ENCODE results near the gene ALDH1L1.

The ALDH1L1 gene

DNA sequence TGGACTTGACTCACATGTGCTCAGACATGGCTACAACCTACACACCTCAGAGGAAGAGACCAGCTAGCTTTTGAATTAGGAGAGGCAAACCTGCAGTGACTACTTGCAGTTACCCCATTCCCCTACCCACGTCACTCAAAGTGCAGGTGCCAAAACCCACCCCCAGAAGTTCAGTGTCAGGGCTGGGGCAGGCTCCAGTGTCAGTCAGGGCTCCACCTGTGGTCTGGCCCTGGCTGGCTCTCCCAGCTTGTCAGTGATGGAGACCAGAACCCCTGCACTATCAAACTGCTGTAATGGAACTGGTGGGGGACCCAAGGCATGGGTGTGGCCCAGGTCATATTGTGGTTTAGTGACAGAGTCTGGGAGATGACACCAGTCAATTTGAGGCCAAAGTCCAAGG, 63.9 kb downstream of the ALDH1L1 start:
- no peak overlapping the region for H3K27ac ChIP-seq
- TF ChIP-seq, protein P1, sequence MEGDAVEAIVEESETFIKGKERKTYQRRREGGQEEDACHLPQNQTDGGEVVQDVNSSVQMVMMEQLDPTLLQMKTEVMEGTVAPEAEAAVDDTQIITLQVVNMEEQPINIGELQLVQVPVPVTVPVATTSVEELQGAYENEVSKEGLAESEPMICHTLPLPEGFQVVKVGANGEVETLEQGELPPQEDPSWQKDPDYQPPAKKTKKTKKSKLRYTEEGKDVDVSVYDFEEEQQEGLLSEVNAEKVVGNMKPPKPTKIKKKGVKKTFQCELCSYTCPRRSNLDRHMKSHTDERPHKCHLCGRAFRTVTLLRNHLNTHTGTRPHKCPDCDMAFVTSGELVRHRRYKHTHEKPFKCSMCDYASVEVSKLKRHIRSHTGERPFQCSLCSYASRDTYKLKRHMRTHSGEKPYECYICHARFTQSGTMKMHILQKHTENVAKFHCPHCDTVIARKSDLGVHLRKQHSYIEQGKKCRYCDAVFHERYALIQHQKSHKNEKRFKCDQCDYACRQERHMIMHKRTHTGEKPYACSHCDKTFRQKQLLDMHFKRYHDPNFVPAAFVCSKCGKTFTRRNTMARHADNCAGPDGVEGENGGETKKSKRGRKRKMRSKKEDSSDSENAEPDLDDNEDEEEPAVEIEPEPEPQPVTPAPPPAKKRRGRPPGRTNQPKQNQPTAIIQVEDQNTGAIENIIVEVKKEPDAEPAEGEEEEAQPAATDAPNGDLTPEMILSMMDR (conservative IDR thresholded peaks at IDR 0.05), result no peak

DNA sequence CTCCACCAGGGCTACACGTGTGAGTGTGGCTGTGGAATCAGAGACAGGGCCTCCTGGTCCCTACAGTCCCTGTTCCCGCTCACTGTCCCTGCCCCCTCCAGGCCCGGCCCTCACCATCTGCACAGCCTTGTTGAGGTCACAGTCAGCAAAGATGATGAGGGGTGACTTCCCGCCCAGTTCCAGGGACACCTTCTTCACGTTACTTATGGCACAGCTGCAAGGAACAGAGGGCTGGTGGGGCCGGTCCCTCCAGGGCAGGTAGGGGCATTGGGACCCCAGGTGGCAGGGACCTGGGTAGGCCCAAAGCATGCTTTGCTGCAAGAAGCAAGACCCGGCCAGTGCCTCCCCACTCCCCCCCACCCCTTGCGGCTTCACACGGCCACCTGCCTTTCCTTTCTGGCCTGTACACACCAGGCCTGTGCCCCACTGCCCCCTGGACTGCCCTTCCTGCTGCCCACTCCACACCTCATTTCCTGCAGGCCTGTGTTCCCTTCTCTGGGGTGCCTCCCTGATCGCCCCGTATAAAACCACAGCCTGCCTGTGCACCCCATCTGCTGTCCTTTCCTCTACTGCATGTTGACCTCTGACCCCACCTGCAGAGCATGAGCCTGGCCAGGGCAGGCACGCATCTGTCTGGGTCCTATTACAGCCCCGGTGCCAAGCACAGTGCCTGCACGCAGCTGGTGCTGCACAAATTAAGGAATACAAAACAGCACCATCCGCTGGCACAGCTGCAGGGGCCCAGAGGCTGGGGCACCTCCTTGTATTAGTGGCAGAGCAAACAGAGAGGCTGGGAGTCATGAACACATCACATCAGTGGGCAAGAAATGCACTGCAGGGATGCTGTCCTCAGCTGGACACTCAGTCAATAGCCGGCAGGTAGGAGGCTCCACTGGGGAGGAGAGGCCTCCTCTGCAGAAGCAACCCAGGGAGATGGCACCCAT, 65.7 kb downstream of the ALDH1L1 start:
- TF ChIP-seq, protein P1 (conservative IDR thresholded peaks at IDR 0.05), result no peak
- no peak overlapping the region for H3K27ac ChIP-seq

DNA sequence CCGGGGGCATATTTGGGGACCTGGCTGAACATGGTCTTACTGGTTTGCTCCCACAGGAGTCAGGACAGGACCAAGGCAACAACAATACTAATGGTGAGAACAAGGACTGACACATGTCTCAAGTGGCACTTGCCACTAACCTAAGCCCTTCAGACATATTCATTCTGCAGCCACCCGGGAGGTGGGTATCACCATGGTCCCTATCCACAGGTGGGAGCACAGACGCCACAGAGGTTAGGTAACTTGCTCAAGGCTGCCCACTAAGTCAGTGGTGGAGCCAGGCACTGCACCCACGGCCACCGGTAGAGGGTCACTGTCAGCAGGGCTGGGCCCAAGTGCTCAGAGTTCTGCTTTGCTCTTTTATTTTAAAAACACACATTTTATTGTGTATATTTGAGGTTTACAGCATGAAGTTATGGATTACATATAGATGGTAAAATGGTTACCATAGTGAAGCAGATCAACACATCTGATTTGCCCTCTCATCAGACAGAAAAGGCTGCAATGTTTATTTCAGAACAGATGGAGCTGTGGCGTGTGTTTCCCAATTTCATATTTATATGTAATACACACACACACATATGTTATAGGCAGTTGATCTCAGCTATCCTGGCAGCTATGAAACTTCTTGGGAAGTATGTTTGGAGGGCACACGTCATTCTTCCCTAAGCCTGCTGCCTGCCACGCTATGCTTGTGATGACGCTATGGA, 66.5 kb downstream of the ALDH1L1 start:
- H3K27ac ChIP-seq, result no peak overlapping the region
- TF ChIP-seq, protein P1 (conservative IDR thresholded peaks at IDR 0.05), result peak; percentile 55

DNA sequence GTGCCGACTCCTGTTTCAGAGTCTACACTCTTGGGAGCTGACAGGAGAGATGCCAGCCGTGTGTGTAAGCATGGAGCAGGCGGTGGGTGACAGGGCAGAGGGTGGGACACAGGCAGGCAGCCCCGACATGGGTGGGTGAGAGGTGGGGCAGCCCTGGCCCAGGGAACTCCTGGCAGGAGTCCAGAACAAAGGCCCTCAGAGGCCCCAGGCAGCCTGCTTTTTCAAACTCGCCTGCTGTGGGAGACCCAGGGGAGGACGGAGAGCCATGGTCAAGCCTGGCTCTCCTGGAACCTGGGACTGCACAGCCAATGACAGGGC, 67.2 kb downstream of the ALDH1L1 start:
- H3K27ac ChIP-seq, result no peak overlapping the region
- TF ChIP-seq, protein P1 (conservative IDR thresholded peaks at IDR 0.05), result no peak

DNA sequence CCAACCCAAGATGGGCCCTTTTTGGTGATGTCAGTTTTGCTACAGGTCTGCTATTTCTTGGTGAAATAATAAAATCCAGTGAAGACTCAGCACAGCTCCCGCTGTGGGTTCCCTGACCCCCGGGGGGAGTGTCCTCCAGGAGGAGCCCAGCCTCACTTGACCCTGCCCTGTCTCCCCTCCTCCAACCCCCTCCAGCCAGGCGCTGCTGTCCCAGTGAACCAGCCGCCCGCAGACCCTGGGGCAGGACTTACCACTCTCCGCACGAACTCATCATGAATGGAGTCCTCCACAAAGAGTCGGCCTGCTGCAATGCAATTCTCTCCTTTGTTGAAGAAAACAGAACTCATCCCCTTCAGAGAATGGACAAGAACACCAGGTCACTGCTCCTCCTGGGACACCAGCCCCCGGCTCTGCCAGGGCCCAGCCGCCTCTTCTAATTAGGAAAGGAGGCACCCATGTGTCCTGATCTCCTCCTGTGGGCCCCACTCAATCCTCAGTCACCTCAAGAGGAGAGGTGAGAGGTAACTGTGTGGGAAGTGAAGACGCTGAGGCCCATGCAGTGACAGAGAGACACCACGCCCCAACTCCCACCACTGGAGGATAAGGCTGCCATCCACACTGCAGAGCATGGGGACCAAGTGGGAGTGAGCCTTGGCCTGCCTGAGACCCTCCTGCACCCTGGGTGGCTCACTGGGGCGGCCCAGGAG, 67.7 kb downstream of the ALDH1L1 start:
- no peak overlapping the region for H3K27ac ChIP-seq
- TF ChIP-seq, protein P1 (conservative IDR thresholded peaks at IDR 0.05), result no peak

DNA sequence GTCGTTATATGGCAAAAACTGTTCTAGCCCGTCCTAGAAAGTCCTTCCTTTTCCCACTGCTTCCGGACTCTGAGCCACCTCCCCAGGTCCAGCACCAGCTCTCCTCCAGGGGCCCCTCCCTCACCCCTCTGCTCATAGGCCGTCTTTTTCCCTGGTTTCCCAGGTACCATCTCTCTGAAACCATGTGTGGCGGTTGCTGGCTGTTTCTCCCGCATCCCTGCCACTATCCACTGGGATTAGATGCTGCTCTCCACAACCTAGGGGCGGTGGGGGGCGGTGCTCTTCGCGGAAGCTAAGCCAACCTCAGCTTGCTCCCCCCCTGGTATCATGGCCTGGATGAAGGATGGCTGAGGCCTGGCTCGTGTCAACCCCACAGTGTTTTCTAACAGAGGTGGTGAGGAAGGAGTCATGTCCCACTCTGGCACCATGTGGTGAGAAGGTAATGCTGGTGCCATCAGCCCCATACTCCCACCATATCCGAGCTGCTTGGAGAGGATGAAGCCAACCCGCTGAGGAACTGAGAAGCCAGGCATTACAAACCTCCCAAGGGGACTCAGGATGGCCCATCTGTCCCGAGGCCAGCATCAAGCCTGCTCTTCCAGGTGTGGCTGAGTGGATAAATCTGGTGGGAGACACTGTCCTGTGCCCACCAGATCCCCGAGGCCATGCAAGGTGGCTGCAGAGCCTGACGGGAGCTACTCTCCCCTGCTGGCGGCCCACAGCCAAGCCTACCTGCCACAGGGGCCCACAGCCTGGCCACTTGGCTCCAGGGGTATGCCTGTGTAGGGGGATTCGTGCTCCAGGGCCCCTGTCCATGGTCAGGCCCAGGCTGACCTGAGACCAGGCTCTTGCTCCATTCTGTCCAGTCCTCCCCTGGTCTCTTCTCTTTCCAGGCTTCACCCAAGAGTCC, 68.6 kb downstream of the ALDH1L1 start:
- TF ChIP-seq, protein P1 (conservative IDR thresholded peaks at IDR 0.05), result no peak
- H3K27ac ChIP-seq, result no peak overlapping the region
